Right ventricle myocardium inferior (tissue), 1 donor: Measurements from ENCODE around the gene ELMO1. TPM values are rescaled to one million over a fixed set of nuclear protein-coding genes. Genes with fewer than 3 reads are reported as not detected.
A peak's percentile ranks its signal among the peaks of the same experiment; 100 is the strongest.

Experiments used
- ATAC-seq: fragments of 200-7000 bp; cut with Tn5 transposase; one replicate; pipeline ENCODE4 v1.9.1; 2020; ENCODE audit warnings: mild to moderate bottlenecking, moderate library complexity
- DNase-seq: peaks from one replicate; pipeline ENCODE4 v3.0.0; 2021; ENCODE audit errors: missing footprints
- intact Hi-C: fragments of 100-400 bp; cut with DNase I; formaldehyde crosslinking; loops from one replicate; pipeline ENCODE4 v1.11.0; 2022
- total RNA-seq: library from RNA; stranded (reverse); fragmentation: NEBNext Ultra II Directional; extraction: Animal tissue kit (Norgen Biotek cat#: 25700); gene quantifications from one replicate; pipeline ENCODE4 v1.2.1, GENCODE V29; 2021
- donor health status: DM: no; HTN: yes; CAD: no; lungs with severe emphysema.

Gene ELMO1
- total RNA-seq, 1 donor from 2014 or later, result 13.8 TPM

- no peak for ATAC-seq
- DNase-seq, result no peak
- intact Hi-C loops, result no loop called here
Observed at GRCh38 chr7:37476428-37476827, 27.8 kb upstream of the ELMO1 start.

- DNase-seq (no peak), ATAC-seq (no peak)
- intact Hi-C loops, result no loop called here
Observed at GRCh38 chr7:37475646-37476045, 27.0 kb upstream of the ELMO1 start.

DNA sequence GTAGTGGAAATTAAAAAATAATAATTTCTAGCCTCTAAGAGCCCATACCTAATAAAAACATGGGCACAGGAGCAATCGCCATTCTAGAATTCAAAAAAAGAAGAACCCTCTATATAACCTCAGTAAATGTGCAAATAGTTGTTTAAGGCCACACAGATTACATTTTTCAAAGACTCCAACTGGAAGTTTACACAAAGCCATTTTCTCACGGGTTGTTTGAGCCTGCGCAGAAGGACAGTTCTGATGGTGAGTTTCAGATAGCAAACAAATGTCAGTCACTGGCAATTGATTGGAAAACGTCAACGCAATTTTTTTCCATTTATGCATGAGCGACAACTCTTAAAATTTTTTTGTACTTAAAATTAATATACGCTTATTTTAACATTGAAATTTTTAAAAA is 23.0 kb upstream of the ELMO1 start:
- no peak for ATAC-seq
- intact Hi-C loops, result no loop called here
- DNase-seq, result no peak

DNA sequence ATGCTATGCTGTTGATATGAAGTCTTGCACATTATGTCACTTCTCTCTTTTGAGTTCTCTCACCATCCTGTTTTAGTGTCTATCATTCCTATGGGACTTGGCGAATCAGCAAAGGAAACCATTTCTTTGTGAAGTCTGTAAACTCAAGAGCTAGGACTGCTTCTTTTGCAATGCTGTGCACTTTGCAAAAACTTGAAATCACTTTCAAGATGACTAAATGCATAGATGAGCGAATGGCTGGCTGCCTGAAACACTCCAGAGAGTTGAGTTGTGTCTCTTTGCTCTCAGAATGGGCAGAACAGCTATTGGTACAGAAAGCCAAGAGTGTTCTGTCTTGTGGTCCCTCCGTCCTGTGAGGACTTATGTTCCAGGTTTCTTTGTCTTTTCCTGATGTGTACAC is 18.3 kb upstream of the ELMO1 start:
- no peak for ATAC-seq
- no peak for DNase-seq
- intact Hi-C loops, result no loop called here

- DNase-seq (no peak), ATAC-seq (no peak)
- intact Hi-C loops, result no loop called here
Observed at GRCh38 chr7:37462138-37462537, 13.5 kb upstream of the ELMO1 start.

DNA sequence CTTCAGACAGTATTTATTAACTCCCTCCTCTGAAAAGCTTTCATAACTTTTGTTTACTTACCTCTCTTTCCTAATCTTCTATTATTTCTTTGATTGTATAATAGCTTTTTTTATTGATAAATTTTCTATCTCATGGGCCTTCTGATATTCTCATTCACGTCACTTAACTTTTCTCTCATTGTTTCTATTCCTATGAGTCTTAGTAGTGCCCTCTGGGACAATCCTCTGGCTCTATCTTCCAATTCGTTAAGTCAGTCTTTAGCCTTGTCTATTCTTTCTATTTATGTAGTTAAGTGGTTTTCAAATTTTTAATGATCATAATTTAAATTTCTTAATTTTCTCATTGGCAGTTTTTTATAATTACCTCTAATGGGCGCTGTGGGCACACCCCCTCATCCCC is 6.4 kb upstream of the ELMO1 start:
- intact Hi-C loops, result no loop called here
- ATAC-seq (no peak), DNase-seq (no peak)

GRCh38 chr7:37452346-37452745 is 3.7 kb upstream of the ELMO1 start:
- no peak for ATAC-seq
- no peak for DNase-seq
- intact Hi-C loops, result no loop called here

- intact Hi-C loops, result no loop called here
Observed at GRCh38 chr7:37450035-37450434, 1.4 kb upstream of the ELMO1 start.

GRCh38 chr7:37449621-37450020 is 957 bp upstream of the ELMO1 start:
- DNase-seq, result no peak
- no peak for ATAC-seq
- intact Hi-C loops, result loop anchor here (2.0 to 5.0 kb wide), 2 partner anchors 165 to 237 kb away; no protein-coding TSS in a partner anchor

More at GRCh38 chr7:37450035-37450434, 1.4 kb upstream of the ELMO1 start:
- DNase-seq (no peak), ATAC-seq (no peak)

- DNase-seq, result peak; percentile 76
- intact Hi-C loops, result loop anchor here (1.0 to 5.0 kb wide), 3 partner anchors 94 to 236 kb away; no protein-coding TSS in a partner anchor
- ATAC-seq, result peak; percentile 42
Observed at GRCh38 chr7:37448011-37448635, 541 bp downstream of the ELMO1 start.

GRCh38 chr7:37446371-37446770 is 2.3 kb downstream of the ELMO1 start:
- DNase-seq (no peak), ATAC-seq (no peak)
- intact Hi-C loops, result loop anchor here (5.0 kb wide), 1 partner anchor 234 kb away; no protein-coding TSS in a partner anchor

DNA sequence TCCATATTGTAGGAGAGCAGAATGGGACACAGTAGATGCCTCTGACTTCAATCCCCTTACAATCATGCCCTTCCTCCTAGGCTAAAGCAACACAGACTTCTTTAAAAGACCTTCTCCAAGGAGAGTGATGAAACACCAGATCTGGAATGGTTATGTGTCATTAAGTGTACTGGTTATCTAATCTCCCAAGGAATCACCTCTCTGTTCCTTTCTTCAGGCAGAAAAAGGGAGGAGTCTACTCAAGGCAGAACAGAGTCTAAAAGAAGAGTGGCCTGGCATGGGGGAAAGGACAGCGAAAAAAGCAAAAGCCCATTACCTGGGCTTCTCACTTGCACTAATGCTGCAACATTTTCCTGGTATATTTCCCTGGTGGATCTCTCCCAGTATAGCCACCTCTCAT is 2.9 kb downstream of the ELMO1 start:
- intact Hi-C loops, result loop anchor here (5.0 kb wide), 1 partner anchor 233 kb away; no protein-coding TSS in a partner anchor
- DNase-seq, result no peak
- ATAC-seq, result no peak

GRCh38 chr7:37445064-37445723 is 3.5 kb downstream of the ELMO1 start:
- intact Hi-C loops, result loop anchor here (5.0 kb wide), 1 partner anchor 233 kb away; no protein-coding TSS in a partner anchor
- DNase-seq (no peak), ATAC-seq (no peak)

DNA sequence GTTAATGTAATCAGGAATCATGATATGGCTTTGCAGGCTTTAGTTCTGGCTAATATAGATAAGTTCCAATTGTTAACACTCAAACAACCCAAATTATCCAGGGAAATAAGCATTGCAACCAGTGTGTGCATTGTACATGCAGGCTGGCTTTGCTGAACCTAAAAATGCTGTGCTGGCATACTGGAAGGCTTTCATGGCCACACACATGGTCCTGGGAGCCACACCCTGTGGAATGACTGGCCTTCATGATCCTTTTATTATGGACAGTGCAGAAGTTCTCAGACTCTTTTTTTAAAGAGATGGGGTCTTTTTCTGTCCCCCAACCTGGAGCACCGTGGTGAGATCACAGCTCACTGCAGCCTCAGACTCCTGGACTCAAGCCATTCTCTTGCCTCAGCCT is 5.0 kb downstream of the ELMO1 start:
- ATAC-seq, result no peak
- intact Hi-C loops, result loop anchor here (5.0 kb wide), 2 partner anchors 36 to 51 kb away; no protein-coding TSS in a partner anchor
- DNase-seq, result no peak

- intact Hi-C loops, result loop anchor here (5.0 kb wide), 2 partner anchors 35 to 50 kb away; no protein-coding TSS in a partner anchor
- ATAC-seq, result no peak
- DNase-seq, result no peak
Observed at GRCh38 chr7:37442268-37442667, 6.4 kb downstream of the ELMO1 start.

DNA sequence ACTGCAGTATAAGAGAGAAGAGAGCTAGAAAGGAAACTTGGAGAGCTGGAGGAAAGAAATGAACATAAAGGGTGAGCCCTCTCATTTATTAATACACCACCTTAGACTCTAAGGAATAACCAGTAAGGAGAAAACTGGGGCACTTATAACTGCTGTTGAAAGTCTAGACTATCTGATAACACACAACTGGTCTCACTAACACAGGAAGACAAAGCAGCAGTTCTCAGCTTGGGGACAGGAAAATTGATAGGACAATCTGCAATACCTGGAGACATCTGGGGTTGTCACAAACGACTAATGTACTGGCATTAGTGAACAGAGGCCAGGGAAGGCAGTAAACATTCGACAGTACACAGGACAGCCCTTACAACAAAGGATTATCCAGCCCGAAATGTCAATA is 6.8 kb downstream of the ELMO1 start:
- intact Hi-C loops, result loop anchor here (5.0 kb wide), 2 partner anchors 35 to 50 kb away; no protein-coding TSS in a partner anchor
- ATAC-seq, result no peak

DNA sequence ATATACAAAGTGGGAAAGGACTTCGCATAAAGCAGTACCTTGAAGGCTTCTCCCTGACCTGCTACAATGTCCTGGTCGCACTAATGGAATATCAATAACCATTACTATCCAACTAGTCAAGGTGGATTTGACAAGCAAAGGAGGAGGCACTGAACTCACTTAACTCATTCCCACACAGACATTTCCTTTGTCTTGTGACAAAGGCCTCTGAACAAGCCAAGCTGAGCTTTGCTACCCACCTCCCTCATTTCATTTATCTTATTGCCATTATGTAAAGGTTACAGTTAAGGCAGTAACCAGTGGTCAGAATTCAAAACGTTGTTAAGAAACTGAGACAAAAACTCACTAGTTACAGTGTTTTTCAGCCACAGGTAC is 7.3 kb downstream of the ELMO1 start:
- ATAC-seq (no peak), DNase-seq (no peak)
- intact Hi-C loops, result loop anchor here (5.0 kb wide), 2 partner anchors 34 to 49 kb away; no protein-coding TSS in a partner anchor

More for the DNA sequence above, 6.8 kb downstream of the ELMO1 start:
- DNase-seq, result no peak

DNA sequence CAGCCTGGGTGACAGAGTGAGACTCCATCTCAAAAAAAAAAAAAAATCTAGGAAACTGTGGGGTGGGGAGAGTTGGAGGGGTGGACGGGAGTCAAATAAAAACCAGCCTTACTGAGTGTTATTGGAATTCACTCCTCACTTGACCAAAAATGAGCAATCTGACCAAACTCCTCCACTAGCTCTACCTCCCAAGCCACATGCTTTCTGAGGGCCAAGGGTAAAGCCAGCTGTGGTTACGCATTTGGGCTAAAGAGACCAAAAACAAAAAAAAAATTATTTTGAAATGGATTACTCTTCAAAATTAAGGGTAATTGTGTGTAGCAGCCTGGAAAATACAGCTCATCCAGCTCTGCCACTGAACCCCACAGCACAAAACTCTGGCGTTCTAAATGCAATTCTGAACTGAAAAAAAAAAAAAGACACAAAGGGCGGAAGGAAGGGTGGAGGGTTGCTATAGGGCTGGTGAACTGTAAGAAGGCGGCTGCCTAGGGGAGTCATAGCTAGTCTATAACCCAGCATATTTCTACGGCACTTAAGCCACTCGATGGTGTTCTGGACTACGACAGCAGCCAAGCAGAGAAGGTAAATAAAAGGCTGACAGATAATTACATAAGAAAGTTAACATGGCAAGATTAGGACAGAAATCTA is 7.8 kb downstream of the ELMO1 start:
- DNase-seq (no peak), ATAC-seq (peak; percentile 53)
- intact Hi-C loops, result loop anchor here (5.0 kb wide), 2 partner anchors 34 to 49 kb away; no protein-coding TSS in a partner anchor

- intact Hi-C loops, result loop anchor here (5.0 kb wide), 2 partner anchors 32 to 47 kb away; no protein-coding TSS in a partner anchor
- ATAC-seq (no peak), DNase-seq (no peak)
Observed at GRCh38 chr7:37439653-37440026, 9.0 kb downstream of the ELMO1 start.
